IMR-90 (cell line): ENCODE results near the gene CCNG1. TPM values are rescaled to one million over a fixed set of nuclear protein-coding genes. Genes with fewer than 3 reads are reported as not detected.

Source experiments
- ATAC-seq: fragments of 200-7000 bp; cut with Tn5 transposase; 2 replicates; pipeline ENCODE4 v1.9.1; 2020; ENCODE audit warnings: low read depth, mild to moderate bottlenecking, moderate library complexity
- BruUV-seq: library from RNA; stranded (reverse); fragments of 400-500 nt; replicated peaks from 2 replicates; lab custom pipeline; 2021; lab: Mats Ljungman, UMichigan
- CTCF ChIA-PET: fragments of 300-600 bp; formaldehyde crosslinking; extraction: SDS; loops from one replicate; lab custom pipeline; 2021; ENCODE audit warnings: antibody characterized with exemption; lab: Yijun Ruan, JAX
- POLR2A ChIA-PET: fragments of 300-600 bp; sonication (Branson Sonifier 250); formaldehyde crosslinking; loops from one replicate; lab custom pipeline; 2022; ENCODE audit warnings: antibody characterized with exemption; ENCODE audit not compliant: unreplicated experiment; lab: Charles Lee
- DNase-seq: peaks from one replicate; pipeline ENCODE4 v3.0.0; 2013
- H2AFZ ChIP-seq: replicated peaks from 2 replicates; pipeline ENCODE3; 2013; ENCODE audit warnings: low read length, mild to moderate bottlenecking; ENCODE audit not compliant: poor library complexity
- H2AK5ac ChIP-seq: 2 replicates; pipeline ENCODE4 v1.6.1; 2013; ENCODE audit warnings: low read depth, low read length, inconsistent platforms
- H2AK9ac ChIP-seq: replicated peaks from 2 replicates; pipeline ENCODE3; 2013; ENCODE audit warnings: mild to moderate bottlenecking, low read depth, low read length, moderate library complexity; ENCODE audit not compliant: poor library complexity
- H2BK120ac ChIP-seq: 2 replicates; pipeline ENCODE4 v1.6.1; 2013; ENCODE audit warnings: low read depth, low read length, inconsistent platforms
- H2BK15ac ChIP-seq: 3 replicates; pipeline ENCODE4 v1.6.1; 2013; ENCODE audit warnings: low read depth, low read length, inconsistent platforms
- H2BK20ac ChIP-seq: 2 replicates; pipeline ENCODE4 v1.6.1; 2013; ENCODE audit warnings: low read depth, mild to moderate bottlenecking, inconsistent platforms, low read length, moderate library complexity
- H2BK5ac ChIP-seq: 2 replicates; pipeline ENCODE4 v1.6.1; 2013; ENCODE audit warnings: mild to moderate bottlenecking, low read depth, low read length, inconsistent platforms; ENCODE audit not compliant: poor library complexity, severe bottlenecking
- H3K14ac ChIP-seq: replicated peaks from 2 replicates; pipeline ENCODE4 v1.6.1; 2013; ENCODE audit warnings: low read depth, low read length, inconsistent platforms
- H3K18ac ChIP-seq: 2 replicates; pipeline ENCODE4 v1.6.1; 2013; ENCODE audit warnings: low read depth, low read length, control low read depth
- H3K23ac ChIP-seq: 2 replicates; pipeline ENCODE4 v1.6.1; 2013; ENCODE audit warnings: low read depth, low read length, inconsistent platforms
- H3K27ac ChIP-seq: 2 replicates; pipeline ENCODE4 v1.5.1; 2013; ENCODE audit warnings: mild to moderate bottlenecking, control low read depth, low read length; ENCODE audit not compliant: insufficient read depth
- H3K27me3 ChIP-seq: 2 replicates; pipeline ENCODE4 v1.6.1; 2013; ENCODE audit warnings: low read length; ENCODE audit not compliant: control insufficient read depth, insufficient read depth
- H3K36me3 ChIP-seq: 2 replicates; pipeline ENCODE4 v1.6.1; 2013; ENCODE audit warnings: low read length, mixed read lengths; ENCODE audit not compliant: control insufficient read depth, insufficient read depth
- H3K4ac ChIP-seq: 2 replicates; pipeline ENCODE4 v1.6.1; 2013; ENCODE audit warnings: low read depth, low read length, inconsistent platforms
- H3K4me1 ChIP-seq: 2 replicates; pipeline ENCODE4 v1.6.1; 2013; ENCODE audit warnings: low read length, mixed read lengths; ENCODE audit not compliant: control insufficient read depth, insufficient read depth
- H3K4me2 ChIP-seq: 2 replicates; pipeline ENCODE4 v1.6.1; 2013; ENCODE audit warnings: low read depth, mild to moderate bottlenecking, control low read depth, low read length, moderate library complexity
- H3K4me3 ChIP-seq: 2 replicates; pipeline ENCODE4 v1.5.1; 2013; ENCODE audit warnings: low read depth, mild to moderate bottlenecking, control low read depth, low read length, moderate library complexity; ENCODE audit not compliant: insufficient read depth
- H3K56ac ChIP-seq: 2 replicates; pipeline ENCODE4 v1.6.1; 2013; ENCODE audit warnings: low read length, inconsistent platforms; ENCODE audit not compliant: insufficient read depth; ENCODE audit errors: extremely low read depth
- H3K79me1 ChIP-seq, 2 experiments: 2 replicates each; pipeline ENCODE4 v1.6.1; 2013; ENCODE audit warnings: low read length in 2 of 2, inconsistent platforms in 1 of 2, low read depth in 1 of 2
- H3K9ac ChIP-seq: 2 replicates; pipeline ENCODE4 v1.6.1; 2013; ENCODE audit warnings: low read depth, low read length, control low read depth
- H3K9me1 ChIP-seq: 2 replicates; pipeline ENCODE4 v1.6.1; 2013; ENCODE audit warnings: low read length, inconsistent platforms; ENCODE audit not compliant: insufficient read depth
- H3K9me3 ChIP-seq: 2 replicates; pipeline ENCODE4 v1.6.1; 2013; ENCODE audit warnings: low read length; ENCODE audit not compliant: control insufficient read depth, insufficient read depth
- H4K20me1 ChIP-seq: 2 replicates; pipeline ENCODE4 v1.6.1; 2013; ENCODE audit warnings: low read length, inconsistent platforms; ENCODE audit not compliant: insufficient read depth
- H4K5ac ChIP-seq: 2 replicates; pipeline ENCODE4 v1.6.1; 2013; ENCODE audit warnings: mild to moderate bottlenecking, low read depth, low read length, control low read depth
- H4K8ac ChIP-seq, 2 experiments: 2 replicates each; pipeline ENCODE4 v1.6.1; 2013; ENCODE audit warnings: low read depth in 2 of 2, low read length in 2 of 2, control low read depth in 1 of 2, inconsistent platforms in 1 of 2
- H4K91ac ChIP-seq: 2 replicates; pipeline ENCODE4 v1.6.1; 2013; ENCODE audit warnings: low read depth, low read length, inconsistent platforms; ENCODE audit not compliant: insufficient read depth
- BHLHE40 ChIP-seq: fragments of 150-350 bp; IDR thresholded peaks from 2 replicates; pipeline ENCODE4 v1.6.1; 2016; ENCODE audit warnings: mild to moderate bottlenecking, low read depth, low read length
- CEBPB ChIP-seq: IDR thresholded peaks from 2 replicates; pipeline ENCODE4 v1.6.1; 2012; ENCODE audit warnings: low read depth, low read length, improper control_type of control experiment
- CHD1 ChIP-seq: IDR thresholded peaks from 2 replicates; pipeline ENCODE4 v1.6.1; 2012; ENCODE audit warnings: low read depth, low read length, improper control_type of control experiment
- ELK1 ChIP-seq: fragments of 150-350 bp; IDR thresholded peaks from 2 replicates; pipeline ENCODE4 v1.6.1; 2016; ENCODE audit warnings: low read depth, mild to moderate bottlenecking, low read length, moderate library complexity, borderline replicate concordance
- FOS ChIP-seq: fragments of 150-350 bp; IDR thresholded peaks from 2 replicates; pipeline ENCODE4 v1.6.1; 2016; ENCODE audit warnings: low read depth, low read length
- MAFK ChIP-seq: IDR thresholded peaks from 2 replicates; pipeline ENCODE4 v1.6.1; 2012; ENCODE audit warnings: low read depth, low read length, improper control_type of control experiment
- MAZ ChIP-seq: IDR thresholded peaks from 2 replicates; pipeline ENCODE4 v1.6.1; 2012; ENCODE audit warnings: low read depth, mild to moderate bottlenecking, low read length, improper control_type of control experiment, moderate library complexity, borderline replicate concordance
- MXI1 ChIP-seq: IDR thresholded peaks from 2 replicates; pipeline ENCODE4 v1.6.1; 2012; ENCODE audit warnings: low read depth, mild to moderate bottlenecking, low read length, moderate library complexity, borderline replicate concordance
- NFE2L2 ChIP-seq: fragments of 150-350 bp; IDR thresholded peaks from 2 replicates; pipeline ENCODE4 v1.6.1; 2016; ENCODE audit warnings: low read depth, mild to moderate bottlenecking, low read length
- POLR2A ChIP-seq: IDR thresholded peaks from 2 replicates; pipeline ENCODE4 v1.6.1; 2012; ENCODE audit warnings: mild to moderate bottlenecking, low read depth, low read length
- RAD21 ChIP-seq: IDR thresholded peaks from 2 replicates; pipeline ENCODE4 v1.6.1; 2012; ENCODE audit warnings: low read length, improper control_type of control experiment
- RCOR1 ChIP-seq: IDR thresholded peaks from 2 replicates; pipeline ENCODE4 v1.6.1; 2012; ENCODE audit warnings: mild to moderate bottlenecking, low read length, improper control_type of control experiment; ENCODE audit not compliant: insufficient replicate concordance
- RFX5 ChIP-seq: IDR thresholded peaks from 2 replicates; pipeline ENCODE4 v1.8.0; 2012; ENCODE audit warnings: low read depth, mild to moderate bottlenecking, low read length, moderate library complexity
- SMC3 ChIP-seq: fragments of 150-350 bp; IDR thresholded peaks from 2 replicates; pipeline ENCODE4 v1.6.1; 2016; ENCODE audit warnings: low read depth, mild to moderate bottlenecking, antibody characterized with exemption, low read length, moderate library complexity
- USF2 ChIP-seq: fragments of 150-350 bp; IDR thresholded peaks from 2 replicates; pipeline ENCODE4 v1.6.1; 2017; ENCODE audit warnings: mild to moderate bottlenecking, antibody characterized with exemption, low read length, low read depth
- WGBS, 2 experiments: methylation state at CpG; one replicate each; pipeline versions ENCODE4 v1.1.5 to v1.1.7; 2013; ENCODE audit warnings: missing lambda C conversion rate in 2 of 2; ENCODE audit not compliant: insufficient read length in 1 of 2; ENCODE audit errors: extremely low coverage in 2 of 2; 5-methylcytosine and 5-hydroxymethylcytosine counted together
- dilution Hi-C: fragments of 300-500 bp; cut with HindIII; formaldehyde crosslinking; loops from one replicate; pipeline ENCODE4 v1.14.3; 2018; ENCODE audit warnings: low sequenced_read_pairs; ENCODE audit not compliant: unreplicated experiment
- in situ Hi-C: fragments of 300-500 bp; cut with MboI; formaldehyde crosslinking; loops from 3 replicates; pipeline ENCODE4 v1.14.3; 2019; ENCODE audit warnings: low sequenced_read_pairs, inconsistent platforms, mixed read lengths
- intact Hi-C: fragments of 100-400 bp; cut with micrococcal nuclease; formaldehyde crosslinking; loops from 2 replicates; pipeline ENCODE4 v1.10.0; 2022
- polyA plus RNA-seq, 3 experiments: library from polyadenylated mRNA; depleted of rRNA; stranded (reverse); fragments of >200 nt; gene quantifications; 2 replicates each; pipeline ENCODE4 v1.2.3, GENCODE V29; 2012; ENCODE audit warnings: low replicate concordance in 1 of 3
- total RNA-seq: library from RNA; depleted of rRNA; stranded (reverse); fragments of >200 nt; gene quantifications from 2 replicates; pipeline ENCODE4 v1.2.3, GENCODE V29; 2012
- TF ChIP-seq, protein P1 (sequence below): conservative IDR thresholded peaks from 2 replicates; pipeline ENCODE4 v1.5.1; 2012; ENCODE audit warnings: mild to moderate bottlenecking, low read depth, low read length, improper control_type of control experiment

CCNG1 gene
- total and polyA plus RNA-seq, 2 of the 4 experiments (the other 2 are of a cell fraction) = 72.0 to 382 TPM

DNA sequence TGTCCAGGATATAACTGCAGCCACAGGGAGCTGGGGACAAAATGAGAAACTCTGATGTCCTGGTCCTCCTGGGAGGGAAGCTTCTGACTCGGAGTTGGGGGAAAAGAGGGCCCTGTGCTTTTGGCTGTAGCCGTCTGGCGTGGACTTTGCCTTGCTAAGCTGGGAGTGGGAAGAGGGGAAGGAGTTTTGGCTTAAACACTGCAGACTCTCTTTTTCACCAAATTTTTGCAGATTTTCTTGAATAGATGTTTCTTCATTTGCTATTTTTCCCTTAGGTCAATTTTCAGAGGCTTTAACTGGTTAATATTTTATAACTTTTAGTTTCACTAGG is 52.3 kb downstream of the CCNG1 start:
- Histone ChIP-seq H2BK15ac (no peak overlapping the region), H4K5ac (no peak overlapping the region), H3K18ac (no peak overlapping the region), H2BK5ac (no peak overlapping the region), H3K14ac (no peak overlapping the region), H3K79me1 (peaks cover 0 to 8% of the 10 kb centered on the region in 2 experiments; a peak in 3 of 4 replicates), H2AK5ac (no peak overlapping the region), H3K4me3 (no peak overlapping the region), H3K9me3 (no peaks in the 10 kb centered on the region), H2AFZ (peak overlapping the region; percentile 33), H2BK120ac (no peak overlapping the region), H4K20me1 (no peaks in the 10 kb centered on the region), H3K36me3 (peaks cover 3% of the 10 kb centered on the region; the same call in 1 of the 2 replicates), H3K9ac (no peak overlapping the region), H4K8ac (no peak overlapping the region), H2AK9ac (no peak overlapping the region), H3K9me1 (no peaks in the 10 kb centered on the region), H3K4me1 (no peaks in the 10 kb centered on the region), H3K4ac (no peak overlapping the region), H3K27me3 (no peaks in the 10 kb centered on the region), H3K4me2 (no peak overlapping the region), H4K91ac (no peak overlapping the region), H2BK20ac (no peak overlapping the region), H3K56ac (no peak overlapping the region), H3K23ac (no peak overlapping the region), H3K27ac (no peak overlapping the region)
- POLR2A ChIA-PET = no interaction called here
- WGBS, 2 experiments = 100% methylated on average over 1 of the region's 3 CpGs; no CpG with 5 or more reads in 1 of the 2 experiments
- in situ Hi-C loops = no loop called here
- dilution Hi-C loops = no loop called here
- BruUV-seq = no TSS peak
- CTCF ChIA-PET = interaction anchor here (0.7 to 2.0 kb wide), 2 partner anchors 9 to 16 kb away, joined by 3 to 8 read pairs; partner anchors contain the start of gene MAT2B
- intact Hi-C loops = no loop called here
- ATAC-seq (no peak), DNase-seq (no peak)
- TF ChIP-seq NFE2L2 (no peak), MXI1 (no peak), POLR2A (no peak), ELK1 (no peak), SMC3 (no peak), CEBPB (no peak), BHLHE40 (no peak), RAD21 (no peak), CHD1 (no peak), MAZ (no peak), RCOR1 (no peak), USF2 (no peak), RFX5 (no peak), FOS (no peak), MAFK (no peak)
- TF ChIP-seq, protein P1, sequence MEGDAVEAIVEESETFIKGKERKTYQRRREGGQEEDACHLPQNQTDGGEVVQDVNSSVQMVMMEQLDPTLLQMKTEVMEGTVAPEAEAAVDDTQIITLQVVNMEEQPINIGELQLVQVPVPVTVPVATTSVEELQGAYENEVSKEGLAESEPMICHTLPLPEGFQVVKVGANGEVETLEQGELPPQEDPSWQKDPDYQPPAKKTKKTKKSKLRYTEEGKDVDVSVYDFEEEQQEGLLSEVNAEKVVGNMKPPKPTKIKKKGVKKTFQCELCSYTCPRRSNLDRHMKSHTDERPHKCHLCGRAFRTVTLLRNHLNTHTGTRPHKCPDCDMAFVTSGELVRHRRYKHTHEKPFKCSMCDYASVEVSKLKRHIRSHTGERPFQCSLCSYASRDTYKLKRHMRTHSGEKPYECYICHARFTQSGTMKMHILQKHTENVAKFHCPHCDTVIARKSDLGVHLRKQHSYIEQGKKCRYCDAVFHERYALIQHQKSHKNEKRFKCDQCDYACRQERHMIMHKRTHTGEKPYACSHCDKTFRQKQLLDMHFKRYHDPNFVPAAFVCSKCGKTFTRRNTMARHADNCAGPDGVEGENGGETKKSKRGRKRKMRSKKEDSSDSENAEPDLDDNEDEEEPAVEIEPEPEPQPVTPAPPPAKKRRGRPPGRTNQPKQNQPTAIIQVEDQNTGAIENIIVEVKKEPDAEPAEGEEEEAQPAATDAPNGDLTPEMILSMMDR = no peak
